Nephron (organoid): ENCODE measurements around the gene SCAMP2.
"Not testable (repeated sequence)": the region's sequence is repeated elsewhere in the genome, so short reads cannot be mapped to it uniquely, and the experiment has no call there.

Experiments
- H3K27ac Mint-ChIP-seq, 3 experiments: 2 replicates each; pipeline ENCODE4 v1.8.0; 2020; ENCODE audit warnings: mixed read lengths in 3 of 3, mild to moderate bottlenecking in 2 of 3, moderate library complexity in 1 of 3
- H3K27me3 Mint-ChIP-seq: 2 replicates; pipeline ENCODE4 v1.8.0; 2021; ENCODE audit warnings: low read depth, mild to moderate bottlenecking, moderate library complexity, mixed read lengths
- H3K36me3 Mint-ChIP-seq: 2 replicates; pipeline ENCODE4 v1.8.0; 2020; ENCODE audit warnings: low read depth, mixed read lengths
- H3K4me1 Mint-ChIP-seq: 2 replicates; pipeline ENCODE4 v1.8.0; 2020; ENCODE audit warnings: mixed read lengths
- H3K4me3 Mint-ChIP-seq, 3 experiments: 2 replicates each; pipeline ENCODE4 v1.8.0; 2020; ENCODE audit warnings: mild to moderate bottlenecking in 3 of 3, mixed read lengths in 3 of 3, moderate library complexity in 2 of 3
- H3K9me3 Mint-ChIP-seq: 2 replicates; pipeline ENCODE4 v1.8.0; 2020; ENCODE audit warnings: mixed read lengths
- CTCF ChIP-seq, 3 experiments: fragments of 200-600 bp; sonication (generic); IDR thresholded peaks; one replicate each; pipeline ENCODE4 v1.5.0; 2021; ENCODE audit warnings: antibody characterized with exemption in 3 of 3; ENCODE audit not compliant: unreplicated experiment in 3 of 3

SCAMP2 gene

GRCh38 chr15:74873036-74873755 is at the start of gene SCAMP2:
Gene SCAMP2, minus strand, starts transcription at chr15:74873365. Its CDS starts 110 bp downstream, at chr15:74873255.
- H3K36me3 Mint-ChIP-seq: peaks cover 8% of the 10 kb centered on the region
- H3K9me3 Mint-ChIP-seq: no peaks in the 10 kb centered on the region
- peak within 1 kb of the TSS; percentile 91 to 94 (median 91) for H3K4me3 Mint-ChIP-seq
- H3K4me1 Mint-ChIP-seq: peaks cover 31% of the 10 kb centered on the region
- H3K27me3 Mint-ChIP-seq: peaks cover 10% of the 10 kb centered on the region
- peak within 1 kb of the TSS; percentile 73 to 89 (median 84) for H3K27ac Mint-ChIP-seq
- no peak for TF ChIP-seq CTCF (IDR thresholded peaks at IDR 0.05; ENCODE audit: unreplicated experiment in 3 of 3)

GRCh38 chr15:74920456-74920855 is 47.3 kb upstream of the SCAMP2 start:
- peaks cover 60% of the 10 kb centered on the region for H3K36me3 Mint-ChIP-seq
- no peaks in the 10 kb centered on the region for H3K9me3 Mint-ChIP-seq
- no peaks in the 10 kb centered on the region for H3K4me1 Mint-ChIP-seq
- H3K4me3 Mint-ChIP-seq: no peak overlapping the region
- no peak overlapping the region for H3K27ac Mint-ChIP-seq
- H3K27me3 Mint-ChIP-seq: no peaks in the 10 kb centered on the region
- TF ChIP-seq CTCF (IDR thresholded peaks at IDR 0.05; ENCODE audit: unreplicated experiment in 3 of 3): no peak

- no peaks in the 10 kb centered on the region for H3K27me3 Mint-ChIP-seq
- no peaks in the 10 kb centered on the region for H3K9me3 Mint-ChIP-seq
- peaks cover 68% of the 10 kb centered on the region for H3K36me3 Mint-ChIP-seq
- no peaks in the 10 kb centered on the region for H3K4me1 Mint-ChIP-seq
- H3K27ac Mint-ChIP-seq: no peak overlapping the region
- H3K4me3 Mint-ChIP-seq: no peak overlapping the region
- no peak for TF ChIP-seq CTCF (IDR thresholded peaks at IDR 0.05; ENCODE audit: unreplicated experiment in 3 of 3)
Measured at GRCh38 chr15:74917676-74918075, 44.5 kb upstream of the SCAMP2 start.

GRCh38 chr15:74913799-74914198 is 40.6 kb upstream of the SCAMP2 start:
- not testable (repeated sequence) for H3K27ac Mint-ChIP-seq, H3K4me1 Mint-ChIP-seq, H3K9me3 Mint-ChIP-seq, H3K4me3 Mint-ChIP-seq, H3K27me3 Mint-ChIP-seq
- H3K36me3 Mint-ChIP-seq: peaks cover 48% of the 10 kb centered on the region

- peaks cover 43% of the 10 kb centered on the region for H3K36me3 Mint-ChIP-seq
- no peaks in the 10 kb centered on the region for H3K27me3 Mint-ChIP-seq
- no peak overlapping the region for H3K27ac Mint-ChIP-seq
- H3K4me3 Mint-ChIP-seq: no peak overlapping the region
- no peak for TF ChIP-seq CTCF (IDR thresholded peaks at IDR 0.05; ENCODE audit: unreplicated experiment in 3 of 3)
- H3K9me3 Mint-ChIP-seq: no peaks in the 10 kb centered on the region
- H3K4me1 Mint-ChIP-seq: no peaks in the 10 kb centered on the region
Measured at GRCh38 chr15:74913041-74913440, 39.9 kb upstream of the SCAMP2 start.

- TF ChIP-seq CTCF (IDR thresholded peaks at IDR 0.05; ENCODE audit: unreplicated experiment in 3 of 3): no peak
- peak overlapping the region in 2 of 3 experiments; percentile 28 to 35 for H3K27ac Mint-ChIP-seq
- peaks cover 37% of the 10 kb centered on the region for H3K36me3 Mint-ChIP-seq
- H3K4me1 Mint-ChIP-seq: peaks cover 22% of the 10 kb centered on the region
- peak overlapping the region; percentile 42 to 75 (median 54) for H3K4me3 Mint-ChIP-seq
- no peaks in the 10 kb centered on the region for H3K9me3 Mint-ChIP-seq
- no peaks in the 10 kb centered on the region for H3K27me3 Mint-ChIP-seq
Measured at GRCh38 chr15:74908635-74909034, 35.5 kb upstream of the SCAMP2 start.
